ENCODE data around the gene ASIC3. TPM values are rescaled to one million over a fixed set of nuclear protein-coding genes. Genes with fewer than 3 reads are reported as not detected.

ASIC3 gene
- total and polyA plus RNA-seq, 2 of the 8 experiments (the other 6 are each of a cell fraction or from before 2014, with no cell fraction given), result 1.6 to 1.9 TPM

DNA sequence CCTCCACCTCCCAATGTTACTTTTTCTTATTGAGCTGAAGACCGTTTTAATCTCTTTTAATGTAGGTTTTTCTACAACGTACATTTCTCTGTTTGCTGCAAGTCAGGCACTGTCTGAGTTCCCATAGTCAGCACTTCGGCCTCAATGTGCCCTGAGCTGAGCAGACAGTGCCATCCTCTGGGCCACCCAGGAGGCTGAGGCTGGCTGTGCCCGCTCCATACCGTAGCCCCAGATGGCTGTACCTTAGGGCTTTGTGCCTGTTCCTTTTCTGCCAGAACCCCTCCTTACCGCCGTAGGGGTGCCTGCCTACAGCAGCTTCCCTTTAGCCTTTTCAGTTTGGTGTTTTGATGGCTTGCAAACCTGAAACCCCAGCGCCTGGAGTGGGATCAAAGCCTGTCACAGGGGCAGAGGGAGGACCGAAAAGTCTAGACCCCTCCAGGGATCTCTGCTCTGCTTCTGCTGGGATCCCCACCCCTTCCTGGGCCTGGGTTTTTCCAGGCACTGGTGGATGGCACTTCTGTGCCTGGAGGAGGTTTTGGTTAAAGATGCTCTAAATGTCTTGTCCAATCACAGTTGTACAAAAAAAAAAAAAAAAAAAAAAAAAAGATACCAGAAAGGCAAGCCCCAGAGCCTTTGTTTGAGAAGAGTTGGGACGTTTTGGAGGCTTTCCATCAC lies 46.9 kb downstream of the ASIC3 start:
- Histone ChIP-seq H4K91ac (replicated peaks; ENCODE audit: insufficient read length, low read length) (no peak overlapping the region), H3K4ac (replicated peaks; ENCODE audit: insufficient read length, low read depth, low read length) (no peak overlapping the region), H3K9me3 (ENCODE audit: insufficient read depth in 2 of 2, low read depth in 1 of 2, low read length in 1 of 2) (no peaks in the 10 kb centered on the region), H3K79me2 (ENCODE audit: control insufficient read depth in 1 of 2, insufficient read depth in 2 of 2, low read length in 2 of 2) (peaks cover 11 to 85% of the 10 kb centered on the region in 2 experiments; a peak in 3 of 4 replicates), H3K18ac (ENCODE audit: extremely low read depth, low read length) (no peak overlapping the region), H2AFZ (ENCODE audit: low read length) (no peak overlapping the region), H2BK15ac (ENCODE audit: low read length) (no peak overlapping the region), H4K20me1 (replicated peaks in 1 of 2; ENCODE audit: control insufficient read depth in 1 of 2, insufficient read depth in 2 of 2, low read length in 2 of 2) (peaks cover 34 to 50% of the 10 kb centered on the region in 2 experiments), H2BK20ac (ENCODE audit: low read length) (no peak overlapping the region), H2BK12ac (ENCODE audit: low read depth, low read length) (no peak overlapping the region), H3K14ac (ENCODE audit: insufficient read length) (no peak overlapping the region), H3K4me2 (ENCODE audit: insufficient read depth in 1 of 2, low read depth in 2 of 2, low read length in 2 of 2) (no peak overlapping the region), H3K23me2 (ENCODE audit: low read depth, low read length) (no peaks in the 10 kb centered on the region; the same call in 1 of the 2 replicates), H3K56ac (replicated peaks; ENCODE audit: insufficient read length, low read depth, low read length) (no peak overlapping the region), H3K27me3 (replicated peaks in 1 of 4; ENCODE audit: control insufficient read depth in 3 of 4, extremely low read depth in 1 of 4, insufficient read depth in 3 of 4, low read length in 3 of 4) (0 out of 7 replicates have a peak, but pooled peaks cover 0 to 3% (median 0%) of the 10 kb centered on the region in 4 experiments), H3K36me3 (ENCODE audit: control insufficient read depth in 2 of 4, insufficient read depth in 4 of 4, low read length in 3 of 4) (no peaks in the 10 kb centered on the region), H3K27ac (ENCODE audit: low read depth, low read length) (no peak overlapping the region), H3K4me3 (ENCODE audit: extremely low read depth in 1 of 4, insufficient read depth in 2 of 4, low read depth in 3 of 4, low read length in 4 of 4) (no peak overlapping the region), H4K5ac (ENCODE audit: insufficient read length, low read depth, low read length) (no peak overlapping the region), H3K23ac (ENCODE audit: insufficient read length) (no peak overlapping the region), H2BK120ac (replicated peaks; ENCODE audit: low read depth, low read length) (no peak overlapping the region), H2BK5ac (ENCODE audit: low read depth, low read length) (no peak overlapping the region), H2AK5ac (ENCODE audit: low read depth, low read length) (no peak overlapping the region), H3K4me1 (replicated peaks in 1 of 4; ENCODE audit: control insufficient read depth in 3 of 4, insufficient read depth in 4 of 4, low read length in 3 of 4) (peaks cover 0 to 8% (median 2%) of the 10 kb centered on the region in 4 experiments; a peak in 3 of 7 replicates), H3K79me1 (ENCODE audit: low read depth, low read length) (peaks cover 24% of the 10 kb centered on the region), H4K8ac (ENCODE audit: extremely low read depth, insufficient read depth, low read length) (no peak overlapping the region), H3K9ac (replicated peaks in 1 of 4; ENCODE audit: extremely low read depth in 1 of 4, low read depth in 3 of 4, low read length in 3 of 4) (no peak overlapping the region)
- 92% methylated on average over 9 of the region's 10 CpGs; no CpG with 5 or more reads in 1 of the 2 experiments for WGBS, 2 experiments (ENCODE audit: extremely low coverage in 1 of 2, insufficient coverage in 1 of 2, insufficient read length in 1 of 2, insufficient replicate concordance in 2 of 2, low coverage in 1 of 2, low lambda C conversion rate in 2 of 2, missing lambda C conversion rate in 1 of 2)
- no peak for DNase-seq (ENCODE audit: low read depth in 1 of 2, low spot score in 2 of 2)
- no peak for TF ChIP-seq PHF8 (conservative IDR thresholded peaks at IDR 0.05; ENCODE audit: low read depth, low read length)
- TF ChIP-seq CREB1 (IDR thresholded peaks at IDR 0.05), result no peak
- TF ChIP-seq SIRT6 (IDR thresholded peaks at IDR 0.05; ENCODE audit: low read length), result no peak
- TF ChIP-seq SP1 (IDR thresholded peaks at IDR 0.05; ENCODE audit: low read depth, low read length), result no peak
- TF ChIP-seq, protein P1, sequence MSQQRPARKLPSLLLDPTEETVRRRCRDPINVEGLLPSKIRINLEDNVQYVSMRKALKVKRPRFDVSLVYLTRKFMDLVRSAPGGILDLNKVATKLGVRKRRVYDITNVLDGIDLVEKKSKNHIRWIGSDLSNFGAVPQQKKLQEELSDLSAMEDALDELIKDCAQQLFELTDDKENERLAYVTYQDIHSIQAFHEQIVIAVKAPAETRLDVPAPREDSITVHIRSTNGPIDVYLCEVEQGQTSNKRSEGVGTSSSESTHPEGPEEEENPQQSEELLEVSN (IDR thresholded peaks at IDR 0.05), result no peak
- no peak for TF ChIP-seq RXRA (IDR thresholded peaks at IDR 0.05; ENCODE audit: insufficient read depth, low read depth, low read length)
- TF ChIP-seq KDM5A (IDR thresholded peaks at IDR 0.05; ENCODE audit: low read length), result no peak
- TF ChIP-seq RNF2 (IDR thresholded peaks at IDR 0.05; ENCODE audit: borderline replicate concordance, low read depth, low read length, missing control alignments, poor library complexity, severe bottlenecking), result no peak
- TF ChIP-seq, protein P2, sequence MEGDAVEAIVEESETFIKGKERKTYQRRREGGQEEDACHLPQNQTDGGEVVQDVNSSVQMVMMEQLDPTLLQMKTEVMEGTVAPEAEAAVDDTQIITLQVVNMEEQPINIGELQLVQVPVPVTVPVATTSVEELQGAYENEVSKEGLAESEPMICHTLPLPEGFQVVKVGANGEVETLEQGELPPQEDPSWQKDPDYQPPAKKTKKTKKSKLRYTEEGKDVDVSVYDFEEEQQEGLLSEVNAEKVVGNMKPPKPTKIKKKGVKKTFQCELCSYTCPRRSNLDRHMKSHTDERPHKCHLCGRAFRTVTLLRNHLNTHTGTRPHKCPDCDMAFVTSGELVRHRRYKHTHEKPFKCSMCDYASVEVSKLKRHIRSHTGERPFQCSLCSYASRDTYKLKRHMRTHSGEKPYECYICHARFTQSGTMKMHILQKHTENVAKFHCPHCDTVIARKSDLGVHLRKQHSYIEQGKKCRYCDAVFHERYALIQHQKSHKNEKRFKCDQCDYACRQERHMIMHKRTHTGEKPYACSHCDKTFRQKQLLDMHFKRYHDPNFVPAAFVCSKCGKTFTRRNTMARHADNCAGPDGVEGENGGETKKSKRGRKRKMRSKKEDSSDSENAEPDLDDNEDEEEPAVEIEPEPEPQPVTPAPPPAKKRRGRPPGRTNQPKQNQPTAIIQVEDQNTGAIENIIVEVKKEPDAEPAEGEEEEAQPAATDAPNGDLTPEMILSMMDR (IDR thresholded peaks at IDR 0.05; ENCODE audit: control extremely low read depth in 1 of 3, insufficient read depth in 1 of 3, low read depth in 1 of 3, low read length in 3 of 3), result no peak
- POLR2A ChIA-PET (ENCODE audit: partially characterized antibody), result interaction anchor here (0.6 to 1.0 kb wide), 3 partner anchors 9 to 149 kb away, joined by 3 to 4 read pairs (median 4); no protein-coding TSS in a partner anchor
- no peak for FAIRE-seq
- CTCF ChIA-PET (ENCODE audit: partially characterized antibody), result interaction anchor here (0.7 to 15.1 kb wide), 11 partner anchors 10 to 197 kb away, joined by 3 to 448 read pairs (median 5); no protein-coding TSS in a partner anchor
